Measurements from ENCODE around the gene ENO2. TPM values are rescaled to one million over a fixed set of nuclear protein-coding genes. Genes with fewer than 3 reads are reported as not detected.
A peak's percentile ranks its signal among the peaks of the same experiment; 100 is the strongest.
"Not testable (repeated sequence)": the region's sequence is repeated elsewhere in the genome, so short reads cannot be mapped to it uniquely, and the experiment has no call there.

ENO2 gene
- total RNA-seq (10 to 100 TPM in 6 of 9 donors, 1 to 10 TPM in 3; 4.6 to 30.9 (median 11.6) TPM), polyA plus RNA-seq (10 to 100 TPM; 10.4 to 22.1 TPM)
- long read RNA-seq, donor 1, transcript ENO2-201 (12 exons, 2,423 nt) = major isoform, 17 of 31 reads
- long read RNA-seq, donor 1, partial matches to known transcripts = 5 of 31 reads
- long read RNA-seq, donor 1, other reads (novel, unspliced or antisense) = 4 of 31 reads
- long read RNA-seq, donor 2, transcript ENO2-201 (12 exons, 2,423 nt) = major isoform, 56 of 71 reads
- long read RNA-seq, donor 2, transcript ENO2-211 (12 exons, 2,549 nt) = minor isoform, 13 of 71 reads
- long read RNA-seq, donor 2, partial matches to known transcripts = 1 of 71 reads
- long read RNA-seq, donor 2, other reads (novel, unspliced or antisense) = 0 of 71 reads
- long read RNA-seq, donor 3, transcript ENO2-201 (12 exons, 2,423 nt) = major isoform, 15 of 20 reads
- long read RNA-seq, donor 3, partial matches to known transcripts = 1 of 20 reads
- long read RNA-seq, donor 3, other reads (novel, unspliced or antisense) = 0 of 20 reads

- ATAC-seq (peak; percentile 73 to 92 (median 89)), DNase-seq (peak; percentile 75 to 87 (median 80))
- H3K4me1 ChIP-seq = peaks cover 0 to 19% (median 8%) of the 10 kb centered on the region in 12 donors
- H3K4me3 ChIP-seq = peak within 1 kb of the TSS; percentile 52 to 84 (median 71)
- no peaks in the 10 kb centered on the region for H3K9me3 ChIP-seq
- intact Hi-C loops (cut with DNase I) = no loop called here
- TF ChIP-seq POLR2A (IDR thresholded peaks at IDR 0.05) = no peak
- no peak for TF ChIP-seq CTCF (IDR thresholded peaks at IDR 0.05)
- peaks cover 0 to 12% (median 0%) of the 10 kb centered on the region in 9 donors for H3K36me3 ChIP-seq
- peaks cover 0 to 14% (median 0%) of the 10 kb centered on the region in 9 donors for H3K27me3 ChIP-seq
- 0 to 2% (median 1%) methylated on average over 34 to 68 of the region's 68 CpGs for WGBS, 4 donors
- peak within 1 kb of the TSS in 11 of 12 donors; percentile 42 to 89 (median 60) for H3K27ac ChIP-seq
Measured at GRCh38 chr12:6914246-6914946, at the start of gene ENO2. TSS of gene ENO2 (plus strand) at chr12:6914580. CDS start at chr12:6915833, 1,253 bp downstream.

- ATAC-seq, H3K27me3 ChIP-seq, DNase-seq, H3K4me3 ChIP-seq, H3K9me3 ChIP-seq, H3K27ac ChIP-seq: not testable (repeated sequence)
- intact Hi-C loops (cut with DNase I) = loop anchor here in 2 of 10 donors (5.0 to 10.0 kb wide), 3 partner anchors 99 to 247 kb away; partner anchors contain the start of gene MLF2 (in 2 of the 2)
- WGBS, 4 donors = 93 to 95% (median 94%) methylated on average over 4 to 5 of the region's 5 CpGs
- Histone ChIP-seq H3K4me1 (peaks cover 11 to 28% (median 25%) of the 10 kb centered on the region in 12 donors), H3K36me3 (peaks cover 0 to 73% (median 68%) of the 10 kb centered on the region in 9 donors)
Measured at GRCh38 chr12:6865307-6865706, 49.1 kb upstream of the ENO2 start.

GRCh38 chr12:6866163-6866919 is 48.0 kb upstream of the ENO2 start:
- TF ChIP-seq CTCF (IDR thresholded peaks at IDR 0.05) (no peak), POLR2A (IDR thresholded peaks at IDR 0.05) (no peak)
- DNase-seq (peak in 1 of 5 donors; percentile 41), ATAC-seq (no peak)
- Histone ChIP-seq H3K9me3 (no peaks in the 10 kb centered on the region), H3K4me3 (peak overlapping the region in 9 of 12 donors; percentile 77 to 100 (median 99)), H3K27me3 (no peaks in the 10 kb centered on the region), H3K36me3 (peaks cover 0 to 73% (median 68%) of the 10 kb centered on the region in 9 donors), H3K27ac (peak overlapping the region in 11 of 12 donors; percentile 96 to 100 (median 99)), H3K4me1 (peaks cover 11 to 38% (median 33%) of the 10 kb centered on the region in 12 donors)
- WGBS, 4 donors = 82 to 86% (median 84%) methylated on average over 18 to 19 of the region's 19 CpGs
- intact Hi-C loops (cut with DNase I) = loop anchor here in 3 of 10 donors (1.0 to 10.0 kb wide), 4 partner anchors 14 to 246 kb away; partner anchors contain the start of genes MLF2 (in 2 of the 3) and USP5 (in 1 of the 3)

- Histone ChIP-seq H3K27ac (peak overlapping the region; percentile 96 to 100 (median 99)), H3K4me3 (peak overlapping the region; percentile 77 to 100 (median 98)), H3K36me3 (peaks cover 0 to 70% (median 64%) of the 10 kb centered on the region in 9 donors), H3K4me1 (peaks cover 15 to 44% (median 39%) of the 10 kb centered on the region in 12 donors), H3K9me3 (no peaks in the 10 kb centered on the region), H3K27me3 (no peaks in the 10 kb centered on the region)
- WGBS, 4 donors = 3 to 12% (median 4%) methylated on average over 10 to 33 of the region's 33 CpGs
- DNase-seq (peak in 2 of 5 donors; percentile 44 to 63), ATAC-seq (peak in 3 of 4 donors; percentile 3 to 12 (median 6))
- intact Hi-C loops (cut with DNase I) = loop anchor here in 3 of 10 donors (1.0 to 10.0 kb wide), 4 partner anchors 15 to 245 kb away; partner anchors contain the start of genes MLF2 (in 2 of the 3) and USP5 (in 1 of the 3)
- TF ChIP-seq CTCF (IDR thresholded peaks at IDR 0.05) (no peak), POLR2A (IDR thresholded peaks at IDR 0.05) (no peak)
Measured at GRCh38 chr12:6866920-6867412, 47.4 kb upstream of the ENO2 start.
